ENCODE results near the gene GNPTAB. TPM values are rescaled to one million over a fixed set of nuclear protein-coding genes. Genes with fewer than 3 reads are reported as not detected.

Gene GNPTAB
- total and polyA plus RNA-seq, 2 of the 4 experiments (the other 2 are of a cell fraction) = 16.0 to 24.2 TPM

GRCh38 chr12:101710288-101710687, 120.5 kb downstream of the GNPTAB start:
- H3K18ac ChIP-seq (ENCODE audit: low read depth, low read length) = no peak overlapping the region
- no peak overlapping the region for H4K91ac ChIP-seq (ENCODE audit: insufficient read depth, low read depth, low read length)
- no peak for TF ChIP-seq RAD21 (IDR thresholded peaks at IDR 0.05; ENCODE audit: low read length)
- no peak for TF ChIP-seq RFX5 (IDR thresholded peaks at IDR 0.05; ENCODE audit: low read depth, low read length)
- no peak for TF ChIP-seq CHD1 (IDR thresholded peaks at IDR 0.05; ENCODE audit: low read depth, low read length)
- TF ChIP-seq MAFK (IDR thresholded peaks at IDR 0.05; ENCODE audit: low read depth, low read length) = no peak
- no peak for TF ChIP-seq NFE2L2 (IDR thresholded peaks at IDR 0.05; ENCODE audit: low read depth, low read length)
- TF ChIP-seq ELK1 (IDR thresholded peaks at IDR 0.05; ENCODE audit: borderline replicate concordance, low read depth, low read length) = no peak
- no peak for TF ChIP-seq MXI1 (IDR thresholded peaks at IDR 0.05; ENCODE audit: borderline replicate concordance, low read depth, low read length)
- no peak for TF ChIP-seq FOS (IDR thresholded peaks at IDR 0.05; ENCODE audit: low read depth, low read length)
- no peak for TF ChIP-seq POLR2A (IDR thresholded peaks at IDR 0.05; ENCODE audit: low read depth, low read length)
- TF ChIP-seq MAZ (IDR thresholded peaks at IDR 0.05; ENCODE audit: borderline replicate concordance, low read depth, low read length) = no peak
- TF ChIP-seq RCOR1 (IDR thresholded peaks at IDR 0.05; ENCODE audit: insufficient replicate concordance, low read length) = no peak
- no peak for TF ChIP-seq SMC3 (IDR thresholded peaks at IDR 0.05; ENCODE audit: low read depth, low read length)
- TF ChIP-seq CEBPB (IDR thresholded peaks at IDR 0.05; ENCODE audit: low read depth, low read length) = no peak
- TF ChIP-seq USF2 (IDR thresholded peaks at IDR 0.05; ENCODE audit: low read depth, low read length) = no peak
- TF ChIP-seq BHLHE40 (IDR thresholded peaks at IDR 0.05; ENCODE audit: low read depth, low read length) = no peak
- TF ChIP-seq CTCF (conservative IDR thresholded peaks at IDR 0.05; ENCODE audit: low read depth, low read length) = no peak
- H2BK20ac ChIP-seq (ENCODE audit: low read depth, low read length) = no peak overlapping the region
- H3K79me1 ChIP-seq (ENCODE audit: low read depth in 1 of 2, low read length in 2 of 2) = peaks cover 4 to 19% of the 10 kb centered on the region in 2 experiments; a peak in 3 of 4 replicates
- dilution Hi-C loops (cut with HindIII; ENCODE audit: low sequenced_read_pairs, unreplicated experiment) = no loop called here
- H3K4me2 ChIP-seq (ENCODE audit: low read depth, low read length) = no peak overlapping the region
- POLR2A ChIA-PET (ENCODE audit: unreplicated experiment) = no interaction called here
- H3K4me1 ChIP-seq (ENCODE audit: control insufficient read depth, insufficient read depth, low read length) = peaks cover 2% of the 10 kb centered on the region; the same call in 1 of the 2 replicates
- intact Hi-C loops (cut with micrococcal nuclease) = no loop called here
- no peak overlapping the region for H3K27ac ChIP-seq (ENCODE audit: insufficient read depth, low read length)
- BruUV-seq (replicated peaks) = no TSS peak
- H3K9me1 ChIP-seq (ENCODE audit: insufficient read depth, low read length) = peaks cover 3% of the 10 kb centered on the region; the same call in 1 of the 2 replicates
- no peak overlapping the region for H3K4ac ChIP-seq (ENCODE audit: low read depth, low read length)
- no peak overlapping the region for H3K4me3 ChIP-seq (ENCODE audit: insufficient read depth, low read depth, low read length)
- no peak overlapping the region for H2AK9ac ChIP-seq (replicated peaks; ENCODE audit: low read depth, low read length, poor library complexity)
- no peak overlapping the region for H4K8ac ChIP-seq (ENCODE audit: low read depth in 2 of 2, low read length in 2 of 2)
- H2BK120ac ChIP-seq (ENCODE audit: low read depth, low read length) = no peak overlapping the region
- H3K9ac ChIP-seq (ENCODE audit: low read depth, low read length) = no peak overlapping the region
- H3K36me3 ChIP-seq (ENCODE audit: control insufficient read depth, insufficient read depth, low read length) = no peaks in the 10 kb centered on the region
- CTCF ChIA-PET = no interaction called here
- no peak overlapping the region for H3K56ac ChIP-seq (ENCODE audit: extremely low read depth, insufficient read depth, low read length)
- no peak overlapping the region for H2BK15ac ChIP-seq (ENCODE audit: low read depth, low read length)
- H4K20me1 ChIP-seq (ENCODE audit: insufficient read depth, low read length) = peaks cover 4% of the 10 kb centered on the region; the same call in 1 of the 2 replicates
- no peaks in the 10 kb centered on the region for H3K9me3 ChIP-seq (ENCODE audit: control insufficient read depth, insufficient read depth, low read length)
- ATAC-seq (ENCODE audit: low read depth) (no peak), DNase-seq (no peak)
- no peak overlapping the region for H2BK5ac ChIP-seq (ENCODE audit: low read depth, low read length, poor library complexity, severe bottlenecking)
- in situ Hi-C loops (cut with MboI; ENCODE audit: low sequenced_read_pairs) = no loop called here
- no peak overlapping the region for H3K14ac ChIP-seq (replicated peaks; ENCODE audit: low read depth, low read length)
- H3K27me3 ChIP-seq (ENCODE audit: control insufficient read depth, insufficient read depth, low read length) = no peaks in the 10 kb centered on the region
- no peak overlapping the region for H3K23ac ChIP-seq (ENCODE audit: low read depth, low read length)
- H4K5ac ChIP-seq (ENCODE audit: low read depth, low read length) = no peak overlapping the region
- no peak overlapping the region for H2AFZ ChIP-seq (replicated peaks; ENCODE audit: low read length, poor library complexity)
- H2AK5ac ChIP-seq (ENCODE audit: low read depth, low read length) = no peak overlapping the region
- WGBS, 2 experiments (ENCODE audit: extremely low coverage in 2 of 2, insufficient read length in 1 of 2) = no CpG with 5 or more reads among the region's 4 CpGs
